Panc1 (cell line): Measurements from ENCODE around the gene PRUNE1. TPM values are rescaled to one million over a fixed set of nuclear protein-coding genes. Genes with fewer than 3 reads are reported as not detected.

Experiments
- ATAC-seq: fragments of 200-7000 bp; cut with Tn5 transposase; 2 replicates; pipeline ENCODE4 v1.9.1; 2020; ENCODE audit warnings: mild to moderate bottlenecking, moderate library complexity
- BruUV-seq: library from RNA; stranded (reverse); fragments of 400-500 nt; replicated peaks from 2 replicates; lab custom pipeline; 2021; lab: Mats Ljungman, UMichigan
- CTCF ChIA-PET: fragments of 300-600 bp; sonication (Branson Sonifier 250); formaldehyde crosslinking; loops from one replicate; lab custom pipeline; 2022; ENCODE audit warnings: antibody characterized with exemption; lab: Charles Lee
- POLR2A ChIA-PET: fragments of 300-600 bp; sonication (Branson Sonifier 250); formaldehyde crosslinking; loops from one replicate; lab custom pipeline; 2022; ENCODE audit warnings: antibody characterized with exemption; lab: Charles Lee
- DNase-seq: peaks from one replicate; pipeline ENCODE4 v3.0.0-alpha.2; 2010; ENCODE audit warnings: low read depth, low spot score
- H3K27ac ChIP-seq: 2 replicates; pipeline ENCODE4 v1.5.1; 2011; ENCODE audit warnings: mild to moderate bottlenecking, low read length, inconsistent platforms
- H3K27me3 ChIP-seq: fragments of 200-500 bp; sonication (Bioruptor generic); 2 replicates; pipeline ENCODE4 v1.6.0; 2014; ENCODE audit warnings: low read length, inconsistent platforms; ENCODE audit not compliant: control insufficient read depth, insufficient read depth
- H3K36me3 ChIP-seq: fragments of 200-500 bp; sonication (Bioruptor generic); 2 replicates; pipeline ENCODE4 v1.5.1; 2014; ENCODE audit warnings: inconsistent platforms, mild to moderate bottlenecking, low read length, moderate library complexity; ENCODE audit not compliant: control insufficient read depth, insufficient read depth
- H3K4me1 ChIP-seq: 2 replicates; pipeline ENCODE4 v1.5.1; 2011; ENCODE audit warnings: inconsistent platforms, mild to moderate bottlenecking, low read length, moderate library complexity; ENCODE audit not compliant: control insufficient read depth, insufficient read depth
- H3K4me3 ChIP-seq, 2 experiments: 2 replicates each; pipeline ENCODE4 v1.5.1; 2011 to 2012; ENCODE audit warnings: low read depth in 2 of 2, low read length in 2 of 2, mild to moderate bottlenecking in 2 of 2, inconsistent platforms in 1 of 2, moderate library complexity in 1 of 2
- H3K9me3 ChIP-seq: fragments of 200-500 bp; sonication (Bioruptor generic); 2 replicates; pipeline ENCODE4 v1.5.1; 2014; ENCODE audit warnings: low read depth, mild to moderate bottlenecking, inconsistent platforms, low read length, moderate library complexity; ENCODE audit not compliant: control insufficient read depth, insufficient read depth
- CTCF ChIP-seq: fragments of 450-650 bp; IDR thresholded peaks from 2 replicates; pipeline ENCODE4 v1.5.1; 2017; ENCODE audit warnings: mild to moderate bottlenecking
- POLR2AphosphoS5 ChIP-seq: IDR thresholded peaks from 2 replicates; pipeline ENCODE4 v1.6.1; 2012; ENCODE audit warnings: mild to moderate bottlenecking, low read depth, low read length, moderate library complexity
- REST ChIP-seq, 2 experiments: IDR thresholded peaks; 2 replicates each; pipeline ENCODE4 v1.6.1; 2011 to 2012; ENCODE audit warnings: low read depth in 2 of 2, control low read depth in 1 of 2, low read length in 1 of 2, mild to moderate bottlenecking in 1 of 2, moderate library complexity in 1 of 2; ENCODE audit not compliant: insufficient read depth in 1 of 2
- SIN3A ChIP-seq: IDR thresholded peaks from 2 replicates; pipeline ENCODE4 v1.6.1; 2012; ENCODE audit warnings: low read depth, mild to moderate bottlenecking, low read length, moderate library complexity, borderline replicate concordance; ENCODE audit not compliant: insufficient read depth
- TCF7L2 ChIP-seq: IDR thresholded peaks from 2 replicates; pipeline ENCODE4 v1.6.1; 2011; ENCODE audit warnings: mild to moderate bottlenecking, low read depth, low read length, inconsistent platforms
- in situ Hi-C: cut with HindIII; loops from 2 replicates; pipeline ENCODE4 v1.10.0; 2016; ENCODE audit warnings: low sequenced_read_pairs, low pct_unique_long_range_greater_than_20kb
- intact Hi-C: fragments of 100-400 bp; cut with micrococcal nuclease; formaldehyde crosslinking; loops from one replicate; pipeline ENCODE4 v1.10.0; 2022; ENCODE audit not compliant: unreplicated experiment
- total RNA-seq: library from RNA; stranded (reverse); gene quantifications from one replicate; pipeline ENCODE4 v1.2.1, GENCODE V29; 2021; ENCODE audit not compliant: unreplicated experiment

The PRUNE1 gene
- total RNA-seq, 1 experiment from 2014 or later: 16.2 TPM

- ChIA-PET CTCF (no interaction called here), POLR2A (no interaction called here)
- Histone ChIP-seq H3K4me3 (no peak overlapping the region), H3K9me3 (no peaks in the 10 kb centered on the region), H3K27me3 (no peaks in the 10 kb centered on the region), H3K4me1 (peaks cover 21% of the 10 kb centered on the region), H3K27ac (peak overlapping the region; percentile 45; the same call in 1 of the 2 replicates), H3K36me3 (peaks cover 21% of the 10 kb centered on the region)
- intact Hi-C loops (no loop called here), in situ Hi-C loops (no loop called here)
- no peak for DNase-seq
- no TSS peak for BruUV-seq
- ATAC-seq: no peak
- TF ChIP-seq POLR2AphosphoS5 (no peak), CTCF (no peak), SIN3A (no peak), TCF7L2 (no peak), REST (IDR thresholded peaks at IDR 0.05; ENCODE audit: insufficient read depth in 1 of 2, low read depth in 2 of 2, low read length in 1 of 2) (no peak)
Observed at GRCh38 chr1:151056149-151056548, 47.9 kb downstream of the PRUNE1 start.

- TF ChIP-seq REST (IDR thresholded peaks at IDR 0.05; ENCODE audit: insufficient read depth in 1 of 2, low read depth in 2 of 2, low read length in 1 of 2) (no peak), POLR2AphosphoS5 (no peak), SIN3A (no peak), CTCF (no peak), TCF7L2 (no peak)
- Histone ChIP-seq H3K36me3 (peaks cover 12% of the 10 kb centered on the region), H3K4me1 (peaks cover 21% of the 10 kb centered on the region), H3K27me3 (no peaks in the 10 kb centered on the region), H3K4me3 (peak overlapping the region; percentile 94 to 99), H3K9me3 (no peaks in the 10 kb centered on the region), H3K27ac (peak overlapping the region; percentile 97)
- in situ Hi-C loops: no loop called here
- intact Hi-C loops: no loop called here
- TSS peak; percentile 78 for BruUV-seq
- POLR2A ChIA-PET: interaction anchor here (0.5 kb wide), 2 partner anchors 16 to 703 kb away, joined by 5 to 7 read pairs; no protein-coding TSS in a partner anchor
- ATAC-seq (no peak), DNase-seq (no peak)
- CTCF ChIA-PET: no interaction called here
Observed at GRCh38 chr1:151058692-151059091, 50.4 kb downstream of the PRUNE1 start.
